Hepatocyte (in vitro differentiated cells): ENCODE data around the gene DNAH17. TPM values are rescaled to one million over a fixed set of nuclear protein-coding genes. Genes with fewer than 3 reads are reported as not detected.

Experiments used
- DNase-seq: peaks from one replicate; pipeline ENCODE4 v3.0.0-alpha.2; 2016; ENCODE audit warnings: low spot score
- H2AFZ ChIP-seq: fragments of 200-600 bp; sonication (generic); 2 replicates; pipeline ENCODE4 v1.6.0; 2016; ENCODE audit warnings: antibody characterized with exemption, mild to moderate bottlenecking
- H3K27ac ChIP-seq: fragments of 200-600 bp; sonication (generic); 2 replicates; pipeline ENCODE4 v1.5.1; 2016; ENCODE audit warnings: mild to moderate bottlenecking
- H3K27me3 ChIP-seq: fragments of 200-600 bp; sonication (generic); 2 replicates; pipeline ENCODE4 v1.6.1; 2016
- H3K36me3 ChIP-seq: fragments of 200-600 bp; sonication (generic); replicated peaks from 2 replicates; pipeline ENCODE4 v1.5.1; 2016; ENCODE audit warnings: low read depth; ENCODE audit not compliant: insufficient read depth
- H3K4me1 ChIP-seq: fragments of 200-600 bp; sonication (generic); 2 replicates; pipeline ENCODE4 v1.5.1; 2016; ENCODE audit warnings: mild to moderate bottlenecking, moderate library complexity; ENCODE audit not compliant: insufficient read depth
- H3K4me2 ChIP-seq: fragments of 200-600 bp; sonication (generic); 2 replicates; pipeline ENCODE4 v1.6.0; 2016
- H3K4me3 ChIP-seq: fragments of 200-600 bp; sonication (generic); 2 replicates; pipeline ENCODE4 v1.5.1; 2016; ENCODE audit warnings: mild to moderate bottlenecking
- H3K79me2 ChIP-seq: fragments of 200-600 bp; sonication (generic); 2 replicates; pipeline ENCODE4 v1.6.0; 2017; ENCODE audit warnings: mild to moderate bottlenecking
- H3K9me2 ChIP-seq: fragments of 200-600 bp; sonication (generic); replicated peaks from 2 replicates; pipeline ENCODE4 v1.6.0; 2017; ENCODE audit warnings: mild to moderate bottlenecking; ENCODE audit not compliant: insufficient read depth
- H3K9me3 ChIP-seq: fragments of 200-600 bp; sonication (generic); 2 replicates; pipeline ENCODE4 v1.5.1; 2016; ENCODE audit warnings: low read depth, mild to moderate bottlenecking
- H4K20me1 ChIP-seq: fragments of 200-600 bp; sonication (generic); 2 replicates; pipeline ENCODE4 v1.6.0; 2016; ENCODE audit warnings: mild to moderate bottlenecking; ENCODE audit not compliant: insufficient read depth, poor library complexity, severe bottlenecking
- CTCF ChIP-seq: fragments of 200-600 bp; sonication (generic); IDR thresholded peaks from 2 replicates; pipeline ENCODE4 v1.5.1; 2016; ENCODE audit warnings: antibody characterized with exemption, mild to moderate bottlenecking; ENCODE audit not compliant: poor library complexity
- EZH2 ChIP-seq: fragments of 200-600 bp; sonication (generic); IDR thresholded peaks from 2 replicates; pipeline ENCODE4 v1.6.1; 2016; ENCODE audit warnings: antibody characterized with exemption, mild to moderate bottlenecking, borderline replicate concordance
- EZH2phosphoT487 ChIP-seq: fragments of 200-600 bp; sonication (generic); IDR thresholded peaks from one replicate; pipeline ENCODE4 v1.6.1; 2018; ENCODE audit warnings: antibody characterized with exemption, mild to moderate bottlenecking, low read depth, moderate library complexity; ENCODE audit not compliant: unreplicated experiment, severe bottlenecking
- WGBS: methylation state at CpG from one replicate; pipeline ENCODE4 v1.1.6; 2016; ENCODE audit warnings: low lambda C conversion rate; ENCODE audit errors: missing lambda C conversion rate; 5-methylcytosine and 5-hydroxymethylcytosine counted together
- polyA plus RNA-seq: library from polyadenylated mRNA; unstranded; fragments of >200 nt; fragmentation: Nextera tagmentation; extraction: Ambion mirVana; gene quantifications from 2 replicates; pipeline ENCODE4 v1.2.1, GENCODE V29; 2016
- total RNA-seq: library from RNA; depleted of rRNA; stranded (reverse); fragments of >200 nt; gene quantifications from 2 replicates; pipeline ENCODE4 v1.2.3, GENCODE V29; 2014

DNAH17 gene
- total and polyA plus RNA-seq, 2 experiments from 2014 or later: 0.20 to 1.5 TPM

GRCh38 chr17:78589031-78589675 is 12.0 kb upstream of the DNAH17 start:
- Histone ChIP-seq H3K27me3 (no peaks in the 10 kb centered on the region), H3K4me1 (peaks cover 18% of the 10 kb centered on the region), H3K27ac (peak overlapping the region; percentile 34), H4K20me1 (no peaks in the 10 kb centered on the region), H3K9me2 (no peaks in the 10 kb centered on the region), H3K36me3 (no peaks in the 10 kb centered on the region), H3K4me3 (no peak overlapping the region), H3K9me3 (no peaks in the 10 kb centered on the region), H3K4me2 (no peak overlapping the region), H2AFZ (no peak overlapping the region), H3K79me2 (no peaks in the 10 kb centered on the region)
- TF ChIP-seq EZH2 (no peak), CTCF (no peak), EZH2phosphoT487 (no peak)
- WGBS: 90% methylated on average over 18 of the region's 18 CpGs
- DNase-seq: no peak

GRCh38 chr17:78588258-78589030 is 11.2 kb upstream of the DNAH17 start:
- H3K27ac ChIP-seq: peak overlapping the region; percentile 34
- H3K36me3 ChIP-seq: no peaks in the 10 kb centered on the region
- no peak for TF ChIP-seq EZH2phosphoT487
- TF ChIP-seq CTCF: no peak
- no peak for TF ChIP-seq EZH2
- H3K9me3 ChIP-seq: no peaks in the 10 kb centered on the region
- H2AFZ ChIP-seq: no peak overlapping the region
- no peak overlapping the region for H3K4me2 ChIP-seq
- peak; percentile 54 for DNase-seq
- no peaks in the 10 kb centered on the region for H3K9me2 ChIP-seq
- 52% methylated on average over 16 of the region's 16 CpGs for WGBS
- H4K20me1 ChIP-seq: no peaks in the 10 kb centered on the region
- peaks cover 18% of the 10 kb centered on the region for H3K4me1 ChIP-seq
- H3K4me3 ChIP-seq: no peak overlapping the region
- no peaks in the 10 kb centered on the region for H3K27me3 ChIP-seq
- no peaks in the 10 kb centered on the region for H3K79me2 ChIP-seq

GRCh38 chr17:78585006-78585630 is 7.9 kb upstream of the DNAH17 start:
- Histone ChIP-seq H3K79me2 (no peaks in the 10 kb centered on the region), H4K20me1 (no peaks in the 10 kb centered on the region), H3K4me3 (no peak overlapping the region), H2AFZ (no peak overlapping the region), H3K9me3 (no peaks in the 10 kb centered on the region), H3K9me2 (no peaks in the 10 kb centered on the region), H3K4me1 (peaks cover 7% of the 10 kb centered on the region), H3K27ac (no peak overlapping the region), H3K4me2 (no peak overlapping the region), H3K36me3 (no peaks in the 10 kb centered on the region), H3K27me3 (no peaks in the 10 kb centered on the region)
- no peak for DNase-seq
- TF ChIP-seq EZH2phosphoT487 (no peak), CTCF (no peak), EZH2 (no peak)
- 91% methylated on average over 8 of the region's 8 CpGs for WGBS
